Panc1 (cell line): ENCODE results near the gene MSI2. TPM values are rescaled to one million over a fixed set of nuclear protein-coding genes. Genes with fewer than 3 reads are reported as not detected.

Experiments used
- ATAC-seq: fragments of 200-7000 bp; cut with Tn5 transposase; 2 replicates; pipeline ENCODE4 v1.9.1; 2020; ENCODE audit warnings: mild to moderate bottlenecking, moderate library complexity
- BruUV-seq: library from RNA; stranded (reverse); fragments of 400-500 nt; replicated peaks from 2 replicates; lab custom pipeline; 2021; lab: Mats Ljungman, UMichigan
- CTCF ChIA-PET: fragments of 300-600 bp; sonication (Branson Sonifier 250); formaldehyde crosslinking; loops from one replicate; lab custom pipeline; 2022; ENCODE audit warnings: antibody characterized with exemption; lab: Charles Lee
- POLR2A ChIA-PET: fragments of 300-600 bp; sonication (Branson Sonifier 250); formaldehyde crosslinking; loops from one replicate; lab custom pipeline; 2022; ENCODE audit warnings: antibody characterized with exemption; lab: Charles Lee
- DNase-seq: peaks from one replicate; pipeline ENCODE4 v3.0.0-alpha.2; 2010; ENCODE audit warnings: low read depth, low spot score
- H3K27ac ChIP-seq: 2 replicates; pipeline ENCODE4 v1.5.1; 2011; ENCODE audit warnings: mild to moderate bottlenecking, low read length, inconsistent platforms
- H3K27me3 ChIP-seq: fragments of 200-500 bp; sonication (Bioruptor generic); 2 replicates; pipeline ENCODE4 v1.6.0; 2014; ENCODE audit warnings: low read length, inconsistent platforms; ENCODE audit not compliant: control insufficient read depth, insufficient read depth
- H3K36me3 ChIP-seq: fragments of 200-500 bp; sonication (Bioruptor generic); 2 replicates; pipeline ENCODE4 v1.5.1; 2014; ENCODE audit warnings: inconsistent platforms, mild to moderate bottlenecking, low read length, moderate library complexity; ENCODE audit not compliant: control insufficient read depth, insufficient read depth
- H3K4me1 ChIP-seq: 2 replicates; pipeline ENCODE4 v1.5.1; 2011; ENCODE audit warnings: inconsistent platforms, mild to moderate bottlenecking, low read length, moderate library complexity; ENCODE audit not compliant: control insufficient read depth, insufficient read depth
- H3K4me3 ChIP-seq, 2 experiments: 2 replicates each; pipeline ENCODE4 v1.5.1; 2011 to 2012; ENCODE audit warnings: low read depth in 2 of 2, low read length in 2 of 2, mild to moderate bottlenecking in 2 of 2, inconsistent platforms in 1 of 2, moderate library complexity in 1 of 2
- H3K9me3 ChIP-seq: fragments of 200-500 bp; sonication (Bioruptor generic); 2 replicates; pipeline ENCODE4 v1.5.1; 2014; ENCODE audit warnings: low read depth, mild to moderate bottlenecking, inconsistent platforms, low read length, moderate library complexity; ENCODE audit not compliant: control insufficient read depth, insufficient read depth
- POLR2AphosphoS5 ChIP-seq: IDR thresholded peaks from 2 replicates; pipeline ENCODE4 v1.6.1; 2012; ENCODE audit warnings: mild to moderate bottlenecking, low read depth, low read length, moderate library complexity
- REST ChIP-seq, 2 experiments: IDR thresholded peaks; 2 replicates each; pipeline ENCODE4 v1.6.1; 2011 to 2012; ENCODE audit warnings: low read depth in 2 of 2, control low read depth in 1 of 2, low read length in 1 of 2, mild to moderate bottlenecking in 1 of 2, moderate library complexity in 1 of 2; ENCODE audit not compliant: insufficient read depth in 1 of 2
- SIN3A ChIP-seq: IDR thresholded peaks from 2 replicates; pipeline ENCODE4 v1.6.1; 2012; ENCODE audit warnings: low read depth, mild to moderate bottlenecking, low read length, moderate library complexity, borderline replicate concordance; ENCODE audit not compliant: insufficient read depth
- TCF7L2 ChIP-seq: IDR thresholded peaks from 2 replicates; pipeline ENCODE4 v1.6.1; 2011; ENCODE audit warnings: mild to moderate bottlenecking, low read depth, low read length, inconsistent platforms
- in situ Hi-C: cut with HindIII; loops from 2 replicates; pipeline ENCODE4 v1.10.0; 2016; ENCODE audit warnings: low sequenced_read_pairs, low pct_unique_long_range_greater_than_20kb
- intact Hi-C: fragments of 100-400 bp; cut with micrococcal nuclease; formaldehyde crosslinking; loops from one replicate; pipeline ENCODE4 v1.10.0; 2022; ENCODE audit not compliant: unreplicated experiment
- total RNA-seq: library from RNA; stranded (reverse); gene quantifications from one replicate; pipeline ENCODE4 v1.2.1, GENCODE V29; 2021; ENCODE audit not compliant: unreplicated experiment
- TF ChIP-seq, protein P1 (sequence below): fragments of 450-650 bp; IDR thresholded peaks from 2 replicates; pipeline ENCODE4 v1.5.1; 2017; ENCODE audit warnings: mild to moderate bottlenecking

The MSI2 gene
- total RNA-seq, 1 experiment from 2014 or later = 38.5 TPM

DNA sequence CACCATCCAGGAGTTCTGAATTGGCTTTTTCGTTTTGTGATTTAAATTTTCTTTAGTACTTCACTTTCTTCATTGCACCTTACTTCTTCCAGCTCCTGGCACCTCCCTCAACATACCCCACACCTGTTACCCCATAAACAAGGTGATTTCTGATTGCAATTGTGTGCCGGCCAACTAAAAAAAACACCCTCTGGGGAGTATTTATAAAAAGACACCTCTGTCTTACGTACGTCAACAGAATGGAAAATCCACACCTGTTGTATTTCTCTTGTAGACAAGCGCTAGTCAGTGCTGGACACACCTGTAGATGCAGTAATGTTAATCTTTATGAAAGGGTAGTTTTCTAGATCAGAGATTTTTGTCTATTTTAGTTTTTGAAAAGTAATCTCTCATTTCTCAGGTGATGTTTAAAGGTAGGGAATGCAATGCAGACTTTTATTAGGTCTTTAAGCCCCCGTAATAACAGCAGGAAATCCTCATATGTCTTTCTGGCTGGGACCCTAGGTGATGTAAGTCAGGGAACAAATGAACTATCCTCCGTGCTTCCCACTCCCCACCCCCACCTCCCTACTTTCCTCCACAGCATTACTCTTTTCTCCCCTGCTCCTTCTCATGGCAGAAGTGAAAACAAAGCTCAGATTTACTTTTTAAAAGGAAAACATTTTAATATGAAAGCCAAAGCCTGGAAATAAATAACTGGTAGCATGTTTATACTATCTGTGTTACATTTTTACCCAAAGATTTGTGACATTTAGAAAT lies 4.2 kb downstream of the MSI2 start:
- no peaks in the 10 kb centered on the region for H3K9me3 ChIP-seq
- H3K36me3 ChIP-seq = peaks cover 5% of the 10 kb centered on the region; the same call in 1 of the 2 replicates
- TF ChIP-seq TCF7L2 = no peak
- TF ChIP-seq, protein P1, sequence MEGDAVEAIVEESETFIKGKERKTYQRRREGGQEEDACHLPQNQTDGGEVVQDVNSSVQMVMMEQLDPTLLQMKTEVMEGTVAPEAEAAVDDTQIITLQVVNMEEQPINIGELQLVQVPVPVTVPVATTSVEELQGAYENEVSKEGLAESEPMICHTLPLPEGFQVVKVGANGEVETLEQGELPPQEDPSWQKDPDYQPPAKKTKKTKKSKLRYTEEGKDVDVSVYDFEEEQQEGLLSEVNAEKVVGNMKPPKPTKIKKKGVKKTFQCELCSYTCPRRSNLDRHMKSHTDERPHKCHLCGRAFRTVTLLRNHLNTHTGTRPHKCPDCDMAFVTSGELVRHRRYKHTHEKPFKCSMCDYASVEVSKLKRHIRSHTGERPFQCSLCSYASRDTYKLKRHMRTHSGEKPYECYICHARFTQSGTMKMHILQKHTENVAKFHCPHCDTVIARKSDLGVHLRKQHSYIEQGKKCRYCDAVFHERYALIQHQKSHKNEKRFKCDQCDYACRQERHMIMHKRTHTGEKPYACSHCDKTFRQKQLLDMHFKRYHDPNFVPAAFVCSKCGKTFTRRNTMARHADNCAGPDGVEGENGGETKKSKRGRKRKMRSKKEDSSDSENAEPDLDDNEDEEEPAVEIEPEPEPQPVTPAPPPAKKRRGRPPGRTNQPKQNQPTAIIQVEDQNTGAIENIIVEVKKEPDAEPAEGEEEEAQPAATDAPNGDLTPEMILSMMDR = no peak
- no peak for TF ChIP-seq SIN3A
- no peak for TF ChIP-seq POLR2AphosphoS5
- no peak for TF ChIP-seq REST (IDR thresholded peaks at IDR 0.05; ENCODE audit: insufficient read depth in 1 of 2, low read depth in 2 of 2, low read length in 1 of 2)
- no peaks in the 10 kb centered on the region for H3K27me3 ChIP-seq
- POLR2A ChIA-PET = interaction anchor here (0.6 to 0.7 kb wide), 2 partner anchors 111 to 240 kb away, joined by 5 to 9 read pairs; no protein-coding TSS in a partner anchor
- DNase-seq (no peak), ATAC-seq (no peak)
- intact Hi-C loops = no loop called here
- in situ Hi-C loops = no loop called here
- CTCF ChIA-PET = interaction anchor here (1.1 kb wide), 1 partner anchor 17 kb away, joined by 4 read pairs; no protein-coding TSS in a partner anchor
- peaks cover 8% of the 10 kb centered on the region; the same call in 1 of the 2 replicates for H3K4me1 ChIP-seq
- BruUV-seq = no TSS peak
- H3K4me3 ChIP-seq = no peak overlapping the region
- H3K27ac ChIP-seq = no peak overlapping the region

- BruUV-seq = no TSS peak
- H3K4me3 ChIP-seq = no peak overlapping the region
- intact Hi-C loops (no loop called here), in situ Hi-C loops (no loop called here)
- H3K27me3 ChIP-seq = no peaks in the 10 kb centered on the region
- H3K27ac ChIP-seq = no peak overlapping the region
- H3K9me3 ChIP-seq = no peaks in the 10 kb centered on the region
- ATAC-seq (no peak), DNase-seq (no peak)
- TF ChIP-seq SIN3A (no peak), REST (IDR thresholded peaks at IDR 0.05; ENCODE audit: insufficient read depth in 1 of 2, low read depth in 2 of 2, low read length in 1 of 2) (no peak), POLR2AphosphoS5 (no peak), TCF7L2 (no peak)
- TF ChIP-seq, protein P1 = no peak
- H3K36me3 ChIP-seq = peaks cover 5% of the 10 kb centered on the region; the same call in 1 of the 2 replicates
- CTCF ChIA-PET = interaction anchor here (0.6 kb wide), 1 partner anchor 135 kb away, joined by 4 read pairs; no protein-coding TSS in a partner anchor
- POLR2A ChIA-PET = interaction anchor here (0.7 kb wide), 1 partner anchor 111 kb away, joined by 9 read pairs; no protein-coding TSS in a partner anchor
- H3K4me1 ChIP-seq = peaks cover 7% of the 10 kb centered on the region; the same call in 1 of the 2 replicates
These were observed 4.8 kb downstream of the MSI2 start for GRCh38 chr17:57261084-57261461.
